GM12873 (cell line): ENCODE measurements around the gene SLC35G2.

Experiments
- TF ChIP-seq, protein P1 (sequence below): IDR thresholded peaks from 2 replicates; pipeline ENCODE4 v1.5.1; 2012; ENCODE audit warnings: low read depth, mild to moderate bottlenecking, moderate library complexity, low read length, control low read depth; ENCODE audit not compliant: insufficient read depth; ENCODE audit errors: missing control alignments

The SLC35G2 gene

DNA sequence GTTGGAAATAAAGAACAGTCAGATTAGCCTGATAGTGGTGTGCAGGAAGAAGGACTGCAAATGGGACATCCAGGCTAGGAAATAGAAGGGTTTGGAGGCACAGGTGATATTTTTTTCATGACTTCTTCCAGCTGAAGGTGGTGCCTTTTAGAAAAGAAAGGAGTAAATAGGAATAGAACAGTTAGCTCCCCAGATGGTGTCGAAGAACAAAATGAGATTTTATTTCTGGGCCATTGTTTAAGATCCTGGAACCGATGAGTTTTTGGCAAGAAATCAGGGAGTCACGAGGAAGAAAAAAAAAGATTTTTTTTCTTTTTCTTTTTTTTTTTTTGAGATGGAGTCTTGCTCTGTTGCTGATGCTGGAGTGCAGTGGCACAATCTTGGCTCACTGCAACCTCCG lies 33.3 kb downstream of the SLC35G2 start:
- TF ChIP-seq, protein P1, sequence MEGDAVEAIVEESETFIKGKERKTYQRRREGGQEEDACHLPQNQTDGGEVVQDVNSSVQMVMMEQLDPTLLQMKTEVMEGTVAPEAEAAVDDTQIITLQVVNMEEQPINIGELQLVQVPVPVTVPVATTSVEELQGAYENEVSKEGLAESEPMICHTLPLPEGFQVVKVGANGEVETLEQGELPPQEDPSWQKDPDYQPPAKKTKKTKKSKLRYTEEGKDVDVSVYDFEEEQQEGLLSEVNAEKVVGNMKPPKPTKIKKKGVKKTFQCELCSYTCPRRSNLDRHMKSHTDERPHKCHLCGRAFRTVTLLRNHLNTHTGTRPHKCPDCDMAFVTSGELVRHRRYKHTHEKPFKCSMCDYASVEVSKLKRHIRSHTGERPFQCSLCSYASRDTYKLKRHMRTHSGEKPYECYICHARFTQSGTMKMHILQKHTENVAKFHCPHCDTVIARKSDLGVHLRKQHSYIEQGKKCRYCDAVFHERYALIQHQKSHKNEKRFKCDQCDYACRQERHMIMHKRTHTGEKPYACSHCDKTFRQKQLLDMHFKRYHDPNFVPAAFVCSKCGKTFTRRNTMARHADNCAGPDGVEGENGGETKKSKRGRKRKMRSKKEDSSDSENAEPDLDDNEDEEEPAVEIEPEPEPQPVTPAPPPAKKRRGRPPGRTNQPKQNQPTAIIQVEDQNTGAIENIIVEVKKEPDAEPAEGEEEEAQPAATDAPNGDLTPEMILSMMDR = no peak

DNA sequence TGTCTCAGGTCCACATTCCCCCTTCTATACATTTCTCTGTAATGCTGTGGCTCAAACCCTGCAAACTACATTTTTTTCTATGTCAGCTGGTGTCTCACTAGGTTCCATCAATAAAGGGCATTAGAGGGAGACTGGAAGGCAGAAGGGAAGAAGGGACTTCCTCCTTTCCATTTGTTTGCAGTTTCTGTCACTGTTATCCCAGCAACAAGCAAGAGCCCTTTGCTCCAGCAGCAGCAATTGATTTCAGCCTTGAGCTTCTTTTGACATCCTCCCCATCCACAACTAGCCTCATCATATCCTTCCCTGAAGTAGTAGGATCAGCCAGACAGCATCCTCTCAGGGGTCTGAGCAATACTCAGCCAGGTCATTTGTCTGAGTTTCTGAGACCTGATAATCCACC lies 37.7 kb downstream of the SLC35G2 start:
- TF ChIP-seq, protein P1 = no peak

DNA sequence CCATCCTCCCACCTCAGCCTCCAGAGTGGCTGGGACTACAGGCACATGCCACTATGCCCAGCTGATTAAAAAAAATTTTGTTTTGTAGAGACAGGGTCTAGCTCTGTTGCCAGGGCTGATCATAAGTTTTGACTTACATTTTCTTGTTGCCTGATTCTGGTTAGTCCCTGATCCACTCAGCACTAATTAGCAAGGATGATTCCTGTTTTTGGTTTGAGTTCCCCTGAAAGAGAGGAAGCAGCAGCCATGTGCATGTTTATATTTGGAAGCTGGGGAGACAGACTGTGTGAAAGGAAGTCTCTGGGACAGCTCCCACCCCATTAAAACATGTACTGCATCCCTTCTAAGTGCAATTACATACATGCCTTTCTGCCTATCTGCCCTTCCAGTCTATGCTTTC lies 39.5 kb downstream of the SLC35G2 start:
- TF ChIP-seq, protein P1 = no peak

DNA sequence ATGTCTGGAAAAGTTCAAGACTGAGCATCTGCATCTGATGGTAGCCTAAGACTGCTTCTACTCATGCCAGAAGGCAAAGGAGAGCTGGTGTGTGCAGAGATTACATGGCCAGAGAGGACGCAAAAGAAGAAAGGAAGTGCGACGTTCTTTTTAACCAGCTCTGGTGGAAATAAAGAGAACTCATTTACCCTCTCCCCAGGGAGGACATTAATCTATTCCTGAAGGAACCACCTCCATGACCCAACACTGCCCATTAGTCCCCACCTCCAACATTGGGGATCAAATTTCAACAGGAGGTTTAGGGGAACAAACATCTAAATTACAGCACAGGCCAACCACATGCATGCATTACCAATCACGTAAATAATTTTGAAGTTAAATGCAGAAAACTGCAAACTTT lies 41.6 kb downstream of the SLC35G2 start:
- TF ChIP-seq, protein P1 = no peak

DNA sequence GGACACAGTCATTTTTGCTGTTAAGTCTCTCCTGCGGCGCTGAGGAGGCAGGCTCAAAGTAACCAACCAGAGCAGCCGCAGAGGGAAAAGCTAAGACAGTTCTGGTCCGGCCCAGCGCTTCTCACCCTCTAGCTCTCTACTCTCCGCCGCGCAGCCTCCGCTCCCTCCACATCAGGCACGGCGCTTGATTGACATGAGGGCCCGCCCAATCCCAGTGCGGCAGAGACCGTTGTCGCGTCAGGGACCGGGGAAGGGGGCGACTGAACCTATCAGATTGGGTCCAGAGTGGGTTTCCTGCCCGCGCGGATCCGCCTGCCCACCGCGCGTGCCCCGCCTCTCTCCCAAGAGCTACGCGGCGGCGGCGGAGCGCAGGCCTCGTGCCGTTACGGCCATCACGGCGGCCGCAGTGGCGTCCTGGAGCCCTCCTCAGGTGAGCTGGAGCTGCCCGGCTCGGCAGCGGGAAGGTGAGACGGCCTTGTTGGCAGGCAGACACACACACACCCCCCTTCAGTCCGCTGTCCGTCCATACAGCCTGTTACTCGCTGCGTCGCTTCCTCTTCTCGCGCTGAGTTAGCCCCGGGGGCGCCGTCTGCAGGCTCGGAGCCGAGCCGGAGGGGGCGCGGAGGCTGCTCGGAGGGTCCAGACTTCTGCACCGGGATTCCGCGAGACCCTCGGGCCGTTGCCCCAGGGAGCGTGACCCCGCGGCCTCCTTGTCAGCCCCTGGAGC lies 43.1 kb downstream of the SLC35G2 start, which contains the start of gene NCK1:
Gene NCK1 (plus strand): TSS at position 319 of the 727 bp plus-strand sequence. CDS start 65,794 bp downstream, outside the sequence.
- TF ChIP-seq, protein P1 = peak; percentile 25

DNA sequence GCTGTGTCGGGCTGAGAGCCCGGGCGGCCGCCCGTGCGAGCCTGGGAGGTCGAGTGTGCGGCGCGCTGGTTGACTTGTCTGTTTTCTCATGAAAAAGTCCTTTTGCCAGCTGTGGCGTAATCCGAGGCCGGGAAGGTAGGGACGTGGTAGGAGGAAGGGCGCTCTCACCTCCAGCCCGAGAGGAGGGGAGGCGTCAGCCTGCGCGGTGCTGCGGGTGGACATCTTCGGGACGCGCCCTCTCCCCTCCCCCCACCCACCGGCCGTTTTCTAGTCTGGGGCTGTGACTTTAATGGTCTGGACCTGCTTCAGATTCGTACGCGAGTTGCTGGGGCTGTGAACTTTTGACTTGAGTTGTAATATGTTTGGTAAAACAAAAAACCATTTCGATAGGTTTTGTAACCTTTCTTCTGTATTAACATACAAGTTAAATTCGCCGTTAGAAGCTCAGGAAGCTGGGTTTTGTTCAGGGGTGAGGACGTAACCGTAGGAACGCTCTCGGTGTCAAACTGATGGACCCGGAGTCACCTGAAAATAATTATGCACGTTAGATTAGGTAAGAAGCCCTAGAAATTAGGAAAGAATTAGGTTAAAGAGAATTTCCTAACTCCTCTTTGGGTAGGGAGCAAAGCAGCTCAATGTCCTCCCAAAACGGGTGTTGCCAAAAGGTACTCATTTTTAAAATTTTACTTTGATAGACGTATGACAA lies 43.8 kb downstream of the SLC35G2 start:
- TF ChIP-seq, protein P1 = no peak

DNA sequence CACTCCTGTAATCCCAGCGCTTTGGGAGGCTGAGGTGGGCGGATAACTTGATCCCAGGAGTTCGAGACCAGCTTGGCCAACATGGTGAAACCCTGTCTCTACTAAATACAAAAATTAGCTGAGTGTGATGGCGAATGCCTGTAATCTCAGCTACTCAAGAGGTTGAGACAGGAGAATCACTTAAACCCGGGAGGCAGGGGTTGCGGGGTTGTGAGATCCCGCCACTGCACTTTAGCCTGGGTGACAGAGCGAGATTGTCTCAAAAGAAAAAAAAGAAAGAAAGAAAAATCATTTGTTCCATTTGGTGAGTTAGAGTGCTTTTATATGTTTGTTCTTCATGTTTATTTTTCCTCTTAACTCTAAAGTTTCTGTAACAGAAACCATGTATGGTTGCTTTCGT lies 50.4 kb downstream of the SLC35G2 start:
- TF ChIP-seq, protein P1 = no peak
